ENCODE data around the gene MINDY4B.

DNA sequence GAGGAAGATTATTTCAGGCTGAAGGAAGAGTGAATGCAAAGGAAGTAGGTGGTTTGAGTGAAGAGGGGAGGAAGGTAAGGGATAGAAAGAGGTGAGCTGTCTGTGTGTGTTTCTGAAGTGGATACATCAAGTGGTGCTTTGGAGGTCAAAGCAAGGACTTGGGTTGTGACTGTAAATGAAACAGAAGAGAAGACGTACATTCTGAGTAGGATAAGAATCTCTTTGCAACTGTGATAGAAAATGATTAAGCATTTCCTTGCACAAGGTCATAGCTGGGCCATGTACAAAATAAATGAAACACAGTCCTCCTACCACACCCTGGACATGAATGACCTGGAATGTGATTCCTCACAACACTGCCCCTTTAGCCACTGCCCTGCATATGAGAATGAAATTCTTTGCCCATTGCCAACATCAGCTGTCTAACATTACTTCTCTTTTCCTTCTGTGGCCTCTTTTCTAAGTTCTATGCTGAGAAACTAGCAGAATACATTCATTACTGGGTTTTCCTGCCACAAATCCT, 28.3 kb upstream of the MINDY4B start:
- TF ChIP-seq, protein P1, sequence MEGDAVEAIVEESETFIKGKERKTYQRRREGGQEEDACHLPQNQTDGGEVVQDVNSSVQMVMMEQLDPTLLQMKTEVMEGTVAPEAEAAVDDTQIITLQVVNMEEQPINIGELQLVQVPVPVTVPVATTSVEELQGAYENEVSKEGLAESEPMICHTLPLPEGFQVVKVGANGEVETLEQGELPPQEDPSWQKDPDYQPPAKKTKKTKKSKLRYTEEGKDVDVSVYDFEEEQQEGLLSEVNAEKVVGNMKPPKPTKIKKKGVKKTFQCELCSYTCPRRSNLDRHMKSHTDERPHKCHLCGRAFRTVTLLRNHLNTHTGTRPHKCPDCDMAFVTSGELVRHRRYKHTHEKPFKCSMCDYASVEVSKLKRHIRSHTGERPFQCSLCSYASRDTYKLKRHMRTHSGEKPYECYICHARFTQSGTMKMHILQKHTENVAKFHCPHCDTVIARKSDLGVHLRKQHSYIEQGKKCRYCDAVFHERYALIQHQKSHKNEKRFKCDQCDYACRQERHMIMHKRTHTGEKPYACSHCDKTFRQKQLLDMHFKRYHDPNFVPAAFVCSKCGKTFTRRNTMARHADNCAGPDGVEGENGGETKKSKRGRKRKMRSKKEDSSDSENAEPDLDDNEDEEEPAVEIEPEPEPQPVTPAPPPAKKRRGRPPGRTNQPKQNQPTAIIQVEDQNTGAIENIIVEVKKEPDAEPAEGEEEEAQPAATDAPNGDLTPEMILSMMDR (IDR thresholded peaks at IDR 0.05): no peak
- TF ChIP-seq EP300 (IDR thresholded peaks at IDR 0.05) (no peak), POLR2A (IDR thresholded peaks at IDR 0.05) (no peak)

Data from suprapubic skin (tissue), 3 donors.